Peyer's patch (tissue), 4 donors: Measurements from ENCODE around the gene POLD2. TPM values are rescaled to one million over a fixed set of nuclear protein-coding genes. Genes with fewer than 3 reads are reported as not detected.

Experiments used
- DNase-seq, 3 donors: peaks; one replicate each; pipeline ENCODE4 v3.0.0-alpha.2; 2017 to 2019
- H3K27ac ChIP-seq, 4 donors: fragments of 200-600 bp; sonication (generic); one replicate each; pipeline ENCODE4 v1.5.1; 2016 to 2019
- H3K27me3 ChIP-seq, 2 donors: fragments of 200-600 bp; sonication (generic); one replicate each; pipeline ENCODE4 v1.5.1; 2019
- H3K36me3 ChIP-seq, 3 donors: fragments of 200-600 bp; sonication (generic); one replicate each; pipeline ENCODE4 v1.5.1; 2016 to 2019
- H3K4me1 ChIP-seq, 4 donors: fragments of 200-600 bp; sonication (generic); one replicate each; pipeline ENCODE4 v1.5.1; 2016 to 2019
- H3K4me3 ChIP-seq, 4 donors: fragments of 200-600 bp; sonication (generic); 1 replicate in 3 of 4; 2 replicates in 1 of 4; pipeline ENCODE4 v1.5.1; 2016 to 2019; ENCODE audit warnings: mild to moderate bottlenecking in 1 of 4
- H3K9me3 ChIP-seq, 4 donors: fragments of 200-600 bp; sonication (generic); one replicate each; pipeline ENCODE4 v1.5.1; 2016 to 2019; ENCODE audit warnings: mild to moderate bottlenecking in 1 of 4
- CTCF ChIP-seq, 6 experiments: fragments of 450-650 bp in 4 of 6; fragments of 200-600 bp in 2 of 6; sonication (generic) in 1 of 6; IDR thresholded peaks; one replicate each; pipeline ENCODE4 v1.5.1; 2017 to 2019; ENCODE audit warnings: antibody characterized with exemption in 6 of 6, mild to moderate bottlenecking in 3 of 6, moderate library complexity in 1 of 6
- POLR2A ChIP-seq, 2 donors: fragments of 450-650 bp; IDR thresholded peaks; one replicate each; pipeline ENCODE4 v1.5.1; 2017; ENCODE audit warnings: antibody characterized with exemption in 2 of 2, mild to moderate bottlenecking in 2 of 2, moderate library complexity in 2 of 2
- total RNA-seq, 4 donors: library from RNA; depleted of rRNA; stranded (reverse); fragments of >200 nt; gene quantifications; one replicate each; pipeline ENCODE4 v1.1.0, GENCODE V29; 2016

The POLD2 gene
- total RNA-seq, 4 donors from 2014 or later = 7.4 to 80.9 (median 28.4) TPM

- no peaks in the 10 kb centered on the region for H3K27me3 ChIP-seq
- H3K9me3 ChIP-seq = no peaks in the 10 kb centered on the region
- H3K36me3 ChIP-seq = peaks cover 0 to 12% (median 0%) of the 10 kb centered on the region in 3 donors
- H3K4me3 ChIP-seq = no peak overlapping the region
- H3K27ac ChIP-seq = no peak overlapping the region
- H3K4me1 ChIP-seq = no peaks in the 10 kb centered on the region
- TF ChIP-seq CTCF (IDR thresholded peaks at IDR 0.05) = no peak
- no peak for TF ChIP-seq POLR2A (IDR thresholded peaks at IDR 0.05)
- DNase-seq = no peak
These were observed 12.4 kb downstream of the POLD2 start for GRCh38 chr7:44110719-44111635.

GRCh38 chr7:44109991-44110390 lies 13.4 kb downstream of the POLD2 start:
- TF ChIP-seq CTCF (IDR thresholded peaks at IDR 0.05) = no peak
- TF ChIP-seq POLR2A (IDR thresholded peaks at IDR 0.05) = no peak
- H3K36me3 ChIP-seq = peaks cover 0 to 11% (median 0%) of the 10 kb centered on the region in 3 donors

GRCh38 chr7:44108768-44109750 lies 14.3 kb downstream of the POLD2 start:
- Histone ChIP-seq H3K27me3 (peaks cover 0 to 6% of the 10 kb centered on the region in 2 donors), H3K4me1 (no peaks in the 10 kb centered on the region), H3K27ac (no peak overlapping the region), H3K36me3 (peaks cover 0 to 5% (median 0%) of the 10 kb centered on the region in 3 donors), H3K4me3 (no peak overlapping the region), H3K9me3 (no peaks in the 10 kb centered on the region)
- no peak for TF ChIP-seq CTCF (IDR thresholded peaks at IDR 0.05)
- TF ChIP-seq POLR2A (IDR thresholded peaks at IDR 0.05) = no peak
- no peak for DNase-seq

More at GRCh38 chr7:44109991-44110390, 13.4 kb downstream of the POLD2 start:
- Histone ChIP-seq H3K9me3 (no peaks in the 10 kb centered on the region), H3K27me3 (no peaks in the 10 kb centered on the region), H3K4me3 (no peak overlapping the region), H3K4me1 (no peaks in the 10 kb centered on the region), H3K27ac (no peak overlapping the region)
- DNase-seq = no peak

- no peak overlapping the region for H3K27ac ChIP-seq
- peaks cover 0 to 5% (median 0%) of the 10 kb centered on the region in 3 donors for H3K36me3 ChIP-seq
- H3K4me3 ChIP-seq = no peak overlapping the region
- no peaks in the 10 kb centered on the region for H3K9me3 ChIP-seq
- H3K27me3 ChIP-seq = peaks cover 0 to 6% of the 10 kb centered on the region in 2 donors
- TF ChIP-seq POLR2A (IDR thresholded peaks at IDR 0.05) = no peak
- TF ChIP-seq CTCF (IDR thresholded peaks at IDR 0.05) = no peak
- no peak for DNase-seq
- no peaks in the 10 kb centered on the region for H3K4me1 ChIP-seq
These were observed 15.2 kb downstream of the POLD2 start for GRCh38 chr7:44107961-44108767.
